ENCODE data around the gene SLC2A6.

The SLC2A6 gene

GRCh38 chr9:133459476-133460404 is 19.2 kb downstream of the SLC2A6 start, which contains the start of gene CACFD1:
Gene CACFD1 (plus strand): TSS chr9:133459978. CDS start chr9:133460067, 89 bp downstream.
- Histone ChIP-seq H3K27ac (peak within 1 kb of the TSS; percentile 86 to 96), H3K36me3 (peaks cover 0 to 17% (median 1%) of the 10 kb centered on the region in 3 donors), H3K4me1 (peaks cover 0 to 24% (median 12%) of the 10 kb centered on the region in 4 donors), H3K9me3 (no peaks in the 10 kb centered on the region), H3K4me3 (peak within 1 kb of the TSS; percentile 63 to 73), H3K27me3 (no peaks in the 10 kb centered on the region)
- intact Hi-C loops (cut with DNase I; ENCODE audit: low total_unique reads), result loop anchor here (2.0 kb wide), 1 partner anchor 43 kb away; no protein-coding TSS in a partner anchor
- peak; percentile 96 to 98 for DNase-seq
- no peak for TF ChIP-seq CTCF (IDR thresholded peaks at IDR 0.05)

DNA sequence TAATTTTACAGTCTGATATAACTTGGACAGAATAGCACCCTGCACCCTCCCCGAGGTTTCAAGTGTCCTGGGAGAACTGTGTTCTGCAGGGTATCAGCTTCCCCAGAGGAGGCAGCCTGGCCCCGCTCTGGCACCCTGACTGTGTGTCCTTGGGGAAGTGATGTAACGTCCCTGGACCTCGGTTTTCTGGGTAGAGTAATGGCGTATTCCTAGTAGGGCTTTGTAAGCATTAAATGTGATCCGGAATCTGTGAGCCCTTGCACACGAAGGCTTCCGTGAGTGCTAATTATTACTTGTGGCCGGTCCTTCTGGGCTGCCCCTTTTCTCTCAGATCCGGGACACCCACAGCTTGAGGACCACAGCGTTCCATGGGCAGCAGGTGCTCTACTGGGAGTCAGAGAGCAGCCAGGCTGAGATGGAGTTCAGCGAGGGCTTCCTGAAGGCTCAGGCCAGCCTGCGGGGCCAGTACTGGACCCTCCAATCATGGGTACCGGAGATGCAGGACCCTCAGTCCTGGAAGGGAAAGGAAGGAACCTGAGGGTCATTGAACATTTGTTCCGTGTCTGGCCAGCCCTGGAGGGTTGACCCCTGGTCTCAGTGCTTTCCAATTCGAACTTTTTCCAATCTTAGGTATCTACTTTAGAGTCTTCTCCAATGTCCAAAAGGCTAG is 20.1 kb downstream of the SLC2A6 start:
- TF ChIP-seq CTCF (IDR thresholded peaks at IDR 0.05), result no peak
- Histone ChIP-seq H3K27ac (peak overlapping the region; percentile 86 to 96), H3K9me3 (no peaks in the 10 kb centered on the region), H3K36me3 (peaks cover 0 to 8% (median 0%) of the 10 kb centered on the region in 3 donors), H3K27me3 (no peaks in the 10 kb centered on the region), H3K4me3 (peak overlapping the region; percentile 63 to 73), H3K4me1 (peaks cover 0 to 24% (median 12%) of the 10 kb centered on the region in 4 donors)
- intact Hi-C loops (cut with DNase I; ENCODE audit: low total_unique reads), result loop anchor here (2.0 kb wide), 1 partner anchor 42 kb away; no protein-coding TSS in a partner anchor
- DNase-seq, result no peak

GRCh38 chr9:133457748-133458147 is 21.2 kb downstream of the SLC2A6 start:
- no peak overlapping the region for H3K4me3 ChIP-seq
- intact Hi-C loops (cut with DNase I; ENCODE audit: low total_unique reads), result loop anchor here (2.0 kb wide), 1 partner anchor 41 kb away; no protein-coding TSS in a partner anchor

DNA sequence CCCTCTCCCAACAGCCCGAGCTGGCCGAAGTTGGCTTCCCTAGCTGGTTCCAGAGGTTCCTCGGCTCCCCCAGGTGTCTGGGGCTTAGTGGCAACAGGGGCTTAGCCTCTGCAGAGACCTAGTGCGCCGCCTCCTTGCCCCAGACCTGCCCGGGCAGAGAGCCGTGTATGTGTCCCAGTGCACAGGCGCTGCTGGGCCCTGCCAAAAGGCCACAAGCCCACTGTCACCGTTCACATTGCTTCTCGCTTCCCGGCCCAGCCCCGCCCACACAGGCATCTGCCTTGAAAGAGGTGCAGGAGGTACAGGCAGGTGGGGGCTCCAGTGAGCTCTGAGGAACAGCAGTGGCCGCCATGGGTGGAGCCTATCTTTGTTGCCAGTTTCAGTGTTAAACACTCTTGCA is 21.7 kb downstream of the SLC2A6 start:
- intact Hi-C loops (cut with DNase I; ENCODE audit: low total_unique reads), result no loop called here
- H3K27ac ChIP-seq, result no peak overlapping the region
- no peaks in the 10 kb centered on the region for H3K9me3 ChIP-seq
- H3K4me3 ChIP-seq, result no peak overlapping the region
- no peak for TF ChIP-seq CTCF (IDR thresholded peaks at IDR 0.05)
- H3K36me3 ChIP-seq, result no peaks in the 10 kb centered on the region
- DNase-seq, result no peak
- peaks cover 0 to 24% (median 12%) of the 10 kb centered on the region in 4 donors for H3K4me1 ChIP-seq
- H3K27me3 ChIP-seq, result no peaks in the 10 kb centered on the region

More at GRCh38 chr9:133457748-133458147, 21.2 kb downstream of the SLC2A6 start:
- TF ChIP-seq CTCF (IDR thresholded peaks at IDR 0.05), result no peak
- Histone ChIP-seq H3K27me3 (no peaks in the 10 kb centered on the region), H3K27ac (no peak overlapping the region), H3K4me1 (peaks cover 0 to 24% (median 12%) of the 10 kb centered on the region in 4 donors), H3K9me3 (no peaks in the 10 kb centered on the region), H3K36me3 (no peaks in the 10 kb centered on the region)
- no peak for DNase-seq

- no peak for DNase-seq
These were observed 22.5 kb downstream of the SLC2A6 start for GRCh38 chr9:133456409-133456808.

More at GRCh38 chr9:133456409-133456808, 22.5 kb downstream of the SLC2A6 start:
- Histone ChIP-seq H3K27me3 (no peaks in the 10 kb centered on the region), H3K9me3 (no peaks in the 10 kb centered on the region), H3K36me3 (no peaks in the 10 kb centered on the region), H3K4me1 (peaks cover 0 to 21% (median 12%) of the 10 kb centered on the region in 4 donors), H3K27ac (no peak overlapping the region), H3K4me3 (no peak overlapping the region)
- intact Hi-C loops (cut with DNase I; ENCODE audit: low total_unique reads), result no loop called here
- no peak for TF ChIP-seq CTCF (IDR thresholded peaks at IDR 0.05)

Measured in tibial artery (tissue), 4 donors.